GM18907 (cell line): ENCODE data around the gene USP9X.
A peak's percentile ranks its signal among the peaks of the same experiment; 100 is the strongest.
"Not testable (repeated sequence)": the region's sequence is repeated elsewhere in the genome, so short reads cannot be mapped to it uniquely, and the experiment has no call there.

Experiments used
- ATAC-seq: cut with Tn5 transposase; IDR thresholded peaks from one replicate; pipeline ENCODE4 v1.9.1; 2021; ENCODE audit warnings: mild to moderate bottlenecking, moderate library complexity; ENCODE audit not compliant: unreplicated experiment

Gene USP9X

DNA sequence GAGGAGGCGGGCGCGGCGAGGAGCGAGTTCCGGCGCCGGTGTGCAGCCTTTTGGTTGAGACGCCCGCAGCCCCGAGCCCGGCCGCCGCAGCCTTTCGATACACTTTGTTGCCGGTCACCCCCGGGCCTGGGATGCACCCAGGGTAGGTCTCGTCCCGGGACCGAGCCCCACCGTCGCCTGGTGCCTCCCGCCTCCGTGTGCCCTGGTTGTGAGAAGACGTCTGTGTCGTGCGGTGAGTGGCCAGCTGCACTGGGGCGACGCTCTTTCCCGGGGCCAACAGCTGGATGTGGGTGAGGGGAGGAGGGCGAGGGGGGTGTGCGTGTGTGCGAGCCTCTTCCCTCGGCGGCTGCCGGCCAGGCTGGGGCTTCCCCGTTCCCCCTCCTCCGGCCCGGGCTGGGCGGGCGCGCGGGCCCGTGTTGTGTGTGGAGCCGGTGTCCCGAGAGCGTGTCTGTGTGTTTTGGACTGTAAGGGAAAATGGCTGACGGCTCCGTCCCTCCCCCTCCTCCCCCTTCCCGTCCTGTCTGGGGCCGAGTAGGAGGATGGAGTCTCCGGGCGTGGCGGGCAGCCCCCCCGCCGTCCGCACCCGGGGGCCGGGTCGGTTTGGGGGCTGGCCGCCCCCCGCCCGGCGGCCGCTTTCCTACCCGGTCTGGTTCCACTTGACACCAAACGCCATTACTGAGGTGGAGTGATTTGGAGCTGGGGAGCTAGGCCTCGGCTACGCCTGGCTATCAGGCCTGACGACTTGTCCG is 807 bp downstream of the USP9X start:
- peak; percentile 22 for ATAC-seq

DNA sequence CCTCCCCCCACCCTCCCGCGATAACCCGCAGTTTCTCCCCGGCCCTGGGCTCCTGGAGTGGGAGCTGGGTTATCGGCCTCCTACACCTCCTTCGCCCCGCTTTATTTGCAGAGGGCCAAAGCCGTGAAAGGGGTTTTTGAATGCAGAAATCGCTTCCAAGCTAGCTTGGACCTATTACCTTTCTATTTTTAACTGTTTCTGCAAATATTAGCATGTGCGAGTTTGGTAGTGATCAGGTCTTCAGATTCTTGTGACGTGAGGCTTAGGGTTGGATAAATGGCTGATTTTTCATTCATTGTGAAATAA is 1.3 kb downstream of the USP9X start:
- ATAC-seq: no peak

DNA sequence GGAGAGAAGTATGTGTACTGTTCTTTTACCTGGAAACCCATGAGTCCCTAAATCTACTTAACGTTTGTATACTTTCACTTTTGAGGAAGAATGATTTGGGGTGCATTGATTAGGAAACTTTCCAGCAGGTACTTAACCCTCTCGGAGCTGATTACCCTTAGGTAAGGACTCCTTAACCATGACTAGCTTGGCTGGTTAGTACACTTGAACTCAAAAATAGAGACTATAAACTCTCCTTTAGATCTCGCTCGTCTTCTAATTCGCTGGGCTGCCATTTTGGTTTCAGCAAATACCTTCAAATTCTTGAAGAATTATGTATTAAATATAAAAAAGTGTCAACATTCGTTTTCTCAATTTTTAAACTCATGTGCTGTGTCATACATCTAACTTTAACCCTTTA is 2.0 kb downstream of the USP9X start:
- ATAC-seq: no peak

DNA sequence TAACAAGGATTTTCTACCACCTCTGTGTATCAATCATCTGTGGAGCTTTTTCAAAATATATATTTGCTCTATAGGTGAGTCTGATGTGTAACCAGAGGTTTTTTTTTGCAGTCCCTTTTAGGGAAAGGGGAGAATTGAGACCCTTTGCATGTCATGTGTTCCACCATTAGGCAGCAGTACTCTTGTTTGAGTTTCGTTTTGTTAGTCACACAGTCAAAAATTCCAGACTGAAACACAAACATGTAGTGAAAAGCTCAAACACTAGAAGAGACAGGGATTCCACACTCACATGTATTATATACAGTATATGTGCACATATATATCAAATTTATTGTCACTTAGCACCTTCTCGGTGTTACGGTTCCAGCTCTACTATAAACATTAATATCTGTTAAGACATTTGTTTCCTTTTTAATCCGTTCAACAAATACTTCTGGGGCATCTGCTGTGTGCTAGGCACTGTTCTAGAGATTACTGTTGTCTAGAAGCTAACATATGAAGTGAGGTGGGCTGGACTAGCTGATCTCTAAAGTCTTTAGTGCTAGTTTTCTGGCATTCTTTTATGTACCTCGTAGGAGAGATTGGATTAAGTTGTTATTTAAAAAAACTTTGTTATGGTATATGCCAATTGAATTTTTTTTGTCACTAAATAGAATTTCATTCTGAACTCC is 5.5 kb downstream of the USP9X start:
- ATAC-seq: no peak

DNA sequence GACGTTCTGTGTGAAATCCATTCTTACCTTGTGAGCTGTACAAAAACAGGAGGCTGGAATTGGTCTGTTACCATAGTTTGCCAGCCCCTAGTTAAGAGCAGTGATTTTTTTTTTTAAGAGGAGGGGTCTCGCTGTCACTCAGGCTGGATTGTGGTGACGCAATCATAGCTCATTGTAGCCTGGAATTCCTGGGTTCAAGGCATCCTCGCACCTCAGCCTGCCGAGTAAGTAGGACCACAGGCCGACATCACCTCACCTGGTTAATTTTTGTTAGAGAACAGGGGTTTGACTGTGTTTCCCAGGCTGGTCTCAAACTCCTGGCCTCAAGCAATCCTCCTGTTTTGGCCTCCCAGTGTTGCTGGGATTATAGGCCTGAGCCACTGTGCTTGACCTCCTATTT is 7.5 kb downstream of the USP9X start:
- no peak for ATAC-seq

DNA sequence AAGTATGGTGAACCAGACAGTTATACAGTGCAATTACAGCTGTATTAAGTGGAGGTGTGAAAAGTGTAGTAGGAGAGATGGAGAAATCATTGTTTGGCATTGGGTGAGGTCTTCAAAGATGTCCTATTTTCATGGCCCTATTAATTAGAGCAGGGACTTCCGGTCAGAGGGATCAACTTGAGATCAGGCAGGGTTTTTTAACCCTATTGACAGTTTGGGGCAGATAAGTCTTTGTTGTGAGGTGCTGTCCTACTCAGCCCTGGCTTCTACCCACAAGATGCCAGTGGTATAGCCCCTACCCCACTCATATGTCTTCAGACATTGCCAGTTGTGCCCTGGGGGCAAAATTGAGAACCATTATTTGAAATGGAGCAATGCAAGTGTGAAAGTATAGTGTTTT is 9.9 kb downstream of the USP9X start:
- ATAC-seq: no peak

DNA sequence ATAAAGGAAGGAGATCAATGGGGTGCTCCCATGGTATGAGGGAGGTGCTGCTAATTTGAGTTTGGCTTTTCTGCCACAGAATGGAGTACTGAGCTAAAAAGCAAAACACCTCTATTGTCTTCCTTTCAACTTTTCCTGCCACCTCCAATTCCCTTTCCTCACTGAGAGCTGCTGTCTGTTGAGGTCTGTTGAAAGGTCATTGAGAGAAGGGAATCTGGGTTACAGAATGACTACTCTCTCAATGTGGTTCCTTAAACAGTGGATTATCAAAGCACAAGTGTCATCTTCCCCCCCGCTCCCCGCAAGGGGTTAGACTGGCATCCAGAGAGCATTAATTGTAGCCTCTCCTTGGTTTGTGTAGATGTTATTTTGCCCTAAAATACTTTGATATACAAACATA is 10.7 kb downstream of the USP9X start:
- ATAC-seq: no peak

DNA sequence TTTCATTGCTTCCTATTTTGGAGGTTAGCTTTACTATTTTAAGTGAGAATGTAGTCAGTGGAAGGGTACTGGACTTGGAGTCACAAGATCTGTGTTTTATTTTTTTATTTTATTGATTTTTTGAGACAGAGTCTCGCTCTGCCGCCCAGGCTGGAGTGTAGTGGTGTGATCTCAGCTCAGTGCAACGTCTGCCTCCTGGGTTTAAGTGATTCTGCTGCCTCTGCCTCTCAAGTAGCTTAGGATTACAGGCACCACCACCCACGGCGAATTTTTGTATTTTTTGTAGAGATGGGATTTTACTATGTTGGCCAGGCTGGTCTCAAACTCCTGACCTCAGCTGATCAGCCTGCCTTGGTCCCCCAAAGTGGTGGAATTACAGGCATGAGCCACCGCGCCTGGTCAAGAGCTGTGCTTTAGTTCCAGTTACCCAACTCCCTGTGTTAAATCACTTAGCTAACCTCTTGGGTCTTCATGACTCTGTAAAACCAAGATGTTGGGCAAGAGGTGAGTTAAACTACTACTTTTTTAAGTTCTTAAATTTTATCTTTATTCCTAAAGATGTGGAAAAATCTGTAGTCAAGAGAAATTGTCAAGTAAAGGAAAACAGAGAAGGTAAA is 11.2 kb downstream of the USP9X start:
- ATAC-seq: no peak

DNA sequence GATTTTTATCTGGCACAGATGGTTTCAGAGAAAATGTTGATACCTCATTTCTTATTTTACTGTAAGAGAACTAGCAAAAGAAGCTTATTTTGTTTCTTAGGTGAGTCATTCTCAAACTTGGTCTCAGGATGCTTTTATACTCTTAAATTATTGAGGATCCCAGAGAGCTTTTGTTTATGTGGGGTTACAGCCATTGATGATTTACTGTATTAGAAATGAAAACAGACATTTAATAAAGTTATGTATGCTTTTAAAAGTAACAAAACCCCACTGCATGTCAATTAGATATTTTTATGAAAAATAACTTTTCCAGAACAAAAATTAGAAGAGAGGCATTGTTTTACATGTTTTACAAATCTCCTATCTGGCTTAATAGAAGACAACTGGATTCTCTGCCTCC is 12.1 kb downstream of the USP9X start:
- no peak for ATAC-seq

DNA sequence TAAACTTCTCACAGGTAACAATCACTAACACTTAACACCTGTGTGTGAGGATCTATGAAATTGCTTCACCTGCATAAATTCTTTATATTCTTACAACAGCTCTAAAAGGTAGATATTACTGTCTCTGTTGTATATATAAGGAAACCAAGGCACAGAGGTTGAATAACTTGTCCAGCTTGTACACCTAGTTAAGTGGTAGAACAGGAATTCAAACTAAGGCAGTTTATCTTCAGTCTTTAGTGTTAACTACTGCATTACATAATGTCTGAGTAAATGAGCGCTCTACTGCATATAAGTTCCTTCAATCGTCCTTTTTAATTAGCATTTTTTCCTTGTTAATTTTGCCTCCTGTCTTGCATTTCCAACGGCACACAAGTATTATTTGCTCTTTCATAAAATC is 15.0 kb downstream of the USP9X start:
- ATAC-seq: no peak

DNA sequence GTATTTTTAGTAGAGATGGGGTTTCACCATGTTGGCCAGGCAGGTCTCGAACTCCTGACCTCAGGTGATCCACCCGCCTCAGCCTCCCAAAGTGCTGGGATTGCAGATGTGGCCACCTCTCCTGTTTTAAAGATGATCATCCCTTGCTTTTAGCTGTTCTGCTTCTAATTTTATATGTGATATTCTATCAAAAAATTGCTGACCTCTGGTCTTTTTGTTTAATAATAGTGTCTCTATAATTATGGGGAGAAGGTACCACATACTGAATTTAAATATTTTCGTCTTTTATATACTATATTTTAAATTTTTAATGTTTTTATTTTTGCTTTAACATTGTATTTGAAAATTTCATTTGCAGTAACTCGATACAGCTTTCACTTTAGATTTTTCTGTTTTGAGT is 15.6 kb downstream of the USP9X start:
- no peak for ATAC-seq

DNA sequence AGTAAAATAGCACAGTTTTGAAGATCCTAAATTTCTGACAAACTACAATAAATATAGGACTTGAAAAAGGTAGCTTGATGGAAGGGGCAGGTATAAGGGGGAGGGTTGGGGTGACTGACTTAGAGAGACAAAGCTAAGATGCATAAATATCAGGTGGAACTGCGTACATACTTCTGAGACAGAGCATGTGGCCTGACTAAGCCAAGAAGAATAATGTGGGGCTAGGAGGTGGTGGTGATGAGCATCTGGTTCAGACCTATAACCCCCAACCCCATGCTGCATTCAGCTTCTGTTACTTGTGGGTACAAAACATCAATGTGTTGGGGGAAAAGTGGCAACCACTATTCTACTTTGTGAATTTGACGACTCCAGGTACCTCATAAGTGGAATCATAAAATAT is 19.8 kb downstream of the USP9X start:
- no peak for ATAC-seq

DNA sequence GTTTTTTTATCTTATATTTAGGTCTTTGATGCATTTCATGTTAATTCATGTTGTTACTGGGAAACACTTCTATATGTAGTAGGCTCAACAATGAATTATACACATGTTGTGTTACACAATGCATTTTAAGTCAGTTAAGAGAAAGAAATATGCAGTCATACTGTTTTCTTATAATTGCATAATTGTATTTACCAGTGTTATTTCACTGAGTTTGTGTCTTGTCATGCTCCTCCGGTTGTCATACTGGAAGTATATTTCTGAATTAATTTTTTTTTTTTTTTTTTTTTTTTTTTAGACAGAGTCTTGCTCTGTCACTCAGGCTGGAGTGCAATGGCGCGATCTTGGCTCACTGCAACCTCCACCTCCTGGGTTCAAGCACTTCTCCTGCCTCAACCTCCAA is 21.0 kb downstream of the USP9X start:
- not testable (repeated sequence) for ATAC-seq

DNA sequence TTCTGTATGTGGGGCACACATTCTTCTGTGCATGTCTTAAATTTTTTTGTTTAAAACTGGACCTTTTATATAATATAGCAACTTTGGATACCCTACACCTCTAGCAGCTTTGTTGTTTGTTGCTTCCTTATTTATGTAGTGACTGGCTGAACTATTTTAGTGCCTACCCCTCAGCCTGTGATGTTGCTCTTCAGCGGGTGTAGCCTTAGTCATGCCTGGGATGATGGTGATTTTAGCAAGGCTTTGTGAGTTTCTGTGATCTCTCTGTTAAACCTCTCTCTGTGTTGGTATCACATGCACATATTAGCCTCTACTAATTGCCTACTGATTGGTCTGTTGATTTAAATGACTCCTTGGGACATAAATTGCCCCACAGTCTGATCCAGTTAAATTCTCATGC is 22.8 kb downstream of the USP9X start:
- ATAC-seq: no peak

DNA sequence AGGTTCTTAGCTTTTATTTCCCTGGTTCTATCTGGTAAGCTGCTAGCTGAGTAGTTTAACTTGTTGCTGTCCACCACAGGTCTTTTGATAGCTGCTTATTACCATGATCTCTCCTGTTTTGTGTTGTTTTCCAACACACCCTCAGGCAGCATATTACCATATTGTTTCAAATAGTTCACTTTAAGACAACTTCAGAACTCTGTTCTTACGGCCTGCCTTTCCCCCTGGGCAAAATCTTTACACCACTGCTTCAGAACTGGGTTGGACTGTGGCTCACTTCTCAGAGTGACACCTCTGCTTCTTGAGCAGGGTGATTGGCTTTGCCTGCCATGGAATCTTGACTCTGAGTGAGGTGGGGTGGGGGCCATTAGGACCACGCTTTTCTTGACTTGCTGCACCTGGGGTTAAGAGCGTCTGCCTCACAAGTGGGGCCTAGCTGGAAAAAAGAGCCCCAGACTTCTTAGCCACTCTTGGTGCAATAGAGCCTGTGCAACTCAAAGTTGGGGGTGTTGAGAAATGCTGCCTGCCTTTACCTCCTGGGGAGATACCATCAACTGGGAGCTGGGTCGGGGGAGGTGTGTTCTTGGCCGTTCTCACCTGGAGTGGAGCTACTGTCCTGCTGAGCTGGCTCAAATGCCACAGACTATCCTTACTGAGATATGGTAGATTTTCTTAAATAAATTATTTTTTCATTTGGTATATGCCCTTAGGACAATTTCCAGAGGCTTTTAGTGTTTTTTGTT is 23.4 kb downstream of the USP9X start:
- ATAC-seq: no peak

DNA sequence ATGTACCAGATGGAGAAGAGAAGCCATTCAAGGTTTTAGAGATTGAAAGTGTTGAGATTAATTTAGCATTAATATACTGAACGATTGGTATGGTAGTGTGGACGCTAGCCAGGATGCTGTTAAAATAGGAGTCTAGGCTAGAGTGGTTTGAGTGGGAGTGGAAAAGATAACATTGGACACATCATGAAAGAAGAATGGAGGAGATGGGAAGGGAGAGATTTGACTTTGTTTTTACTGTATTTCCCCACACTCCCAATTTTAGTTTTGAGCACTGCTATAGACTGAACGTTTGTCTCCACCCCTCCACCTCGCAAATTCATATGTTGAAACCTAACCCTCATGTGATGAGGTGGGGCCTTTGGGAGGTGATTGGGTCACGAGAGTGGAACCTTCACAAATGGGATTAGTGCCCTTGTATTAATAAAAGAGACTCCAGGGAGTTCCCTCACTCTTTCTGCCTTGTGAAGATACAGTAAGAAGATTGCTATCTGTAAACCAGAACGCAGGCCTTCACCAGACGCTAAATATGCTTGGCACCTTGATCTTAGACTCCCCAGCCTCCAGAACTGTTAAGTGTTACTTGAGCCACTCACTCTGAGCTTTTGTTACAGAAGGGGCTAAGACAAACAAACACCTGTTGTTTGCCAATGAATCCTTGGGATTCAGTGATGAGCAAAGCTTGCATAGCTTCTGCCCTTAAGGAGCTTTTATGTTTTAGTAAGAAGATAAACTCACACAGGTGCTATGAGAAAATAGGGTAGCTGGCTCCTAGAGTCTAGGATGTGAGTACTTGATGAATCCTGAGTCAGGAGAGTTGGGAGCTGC is 25.8 kb downstream of the USP9X start:
- no peak for ATAC-seq

DNA sequence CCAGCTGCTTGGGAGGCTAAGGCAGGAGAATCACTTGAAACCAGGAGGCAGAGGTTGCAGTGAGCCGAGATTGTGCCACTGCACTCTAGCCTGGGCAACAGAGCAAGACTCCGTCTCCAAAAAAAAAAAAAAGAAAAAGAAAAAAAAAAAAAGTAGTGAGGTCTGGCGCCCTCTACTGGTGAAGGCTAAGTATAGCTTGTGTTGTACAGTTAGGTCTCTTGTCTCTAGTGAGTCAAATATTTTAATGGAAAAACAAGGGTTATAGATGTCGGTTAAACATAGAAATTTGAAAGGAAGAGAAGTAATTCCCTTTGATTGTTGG is 29.8 kb downstream of the USP9X start:
- not testable (repeated sequence) for ATAC-seq

DNA sequence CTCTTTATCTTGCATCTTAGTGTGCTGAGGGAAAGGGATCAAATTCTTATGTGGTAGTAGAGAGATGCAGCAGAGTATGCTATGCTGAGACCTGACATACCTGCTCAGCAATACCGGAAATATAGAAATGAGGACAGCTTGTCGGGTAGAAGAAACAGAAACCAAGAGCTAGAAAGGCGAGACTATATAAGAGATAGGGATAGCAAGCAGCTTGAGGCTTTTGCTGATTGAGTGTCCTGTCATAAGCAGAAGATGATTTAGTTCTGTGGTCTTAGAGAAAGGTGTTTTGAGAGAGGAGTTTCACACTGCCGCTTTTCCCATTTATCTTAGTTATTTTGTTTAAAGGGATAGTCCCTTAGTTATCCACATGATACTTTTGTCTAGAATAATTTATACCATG is 31.7 kb downstream of the USP9X start:
- peak; percentile 75 for ATAC-seq

DNA sequence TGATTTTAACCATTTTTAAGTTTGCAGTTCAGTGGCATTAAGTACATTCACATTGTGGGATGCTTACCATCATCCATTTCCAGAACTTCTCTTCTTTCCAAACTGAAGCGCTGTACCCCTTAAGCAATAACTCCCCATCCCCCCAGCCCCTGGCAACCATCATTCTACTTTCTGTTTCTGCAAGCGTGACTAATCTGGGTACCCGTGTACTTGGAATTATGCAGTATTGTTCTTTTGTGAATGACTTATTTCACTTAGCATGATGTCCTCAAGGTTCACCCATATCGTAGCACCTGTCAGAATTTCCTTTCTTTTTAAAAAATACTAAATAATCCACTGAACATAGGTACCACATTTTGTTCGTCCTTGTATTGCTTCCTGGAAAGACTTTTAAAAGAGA is 32.9 kb downstream of the USP9X start:
- ATAC-seq: no peak

DNA sequence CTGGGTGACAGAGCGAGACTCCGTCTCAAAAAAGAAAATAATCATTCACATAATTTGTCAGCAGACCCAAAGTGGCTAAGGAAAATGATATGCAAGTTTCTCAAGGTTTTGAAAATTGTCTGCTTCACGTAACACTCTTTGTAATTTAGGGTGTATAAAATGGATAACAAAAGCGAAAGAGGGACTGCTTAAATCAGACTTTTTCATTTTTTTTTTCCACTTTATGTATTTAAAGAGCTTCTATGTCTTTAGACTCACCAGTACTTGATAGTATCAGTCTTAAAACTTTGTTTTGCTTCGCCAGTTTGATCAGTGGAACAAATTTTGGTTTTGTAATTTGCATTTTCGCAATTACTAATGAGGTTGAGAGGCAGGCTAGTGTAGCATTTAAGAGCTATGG is 34.6 kb downstream of the USP9X start:
- no peak for ATAC-seq

DNA sequence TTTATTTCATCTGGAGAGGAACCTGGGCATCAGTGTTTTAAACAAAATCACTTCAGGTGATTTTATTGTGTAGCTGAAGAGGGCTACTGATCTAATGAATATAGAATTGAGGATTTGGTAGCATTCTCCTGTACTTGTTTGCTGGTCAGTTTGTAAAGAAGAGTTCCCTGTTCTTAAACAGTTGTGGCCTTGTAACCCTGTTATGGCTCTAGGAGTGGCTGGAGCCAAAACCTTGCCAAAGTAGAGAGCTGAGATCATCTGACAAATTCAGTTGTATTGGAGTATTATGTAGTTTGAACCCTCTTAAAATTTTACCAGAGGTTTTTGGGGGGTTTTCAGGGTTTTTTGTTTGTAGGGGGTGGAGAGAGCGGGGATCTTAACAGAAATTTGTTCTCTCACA is 36.5 kb downstream of the USP9X start:
- no peak for ATAC-seq
